IPS DF 6.9 (cell line): ENCODE data around the gene USP34.
"Not testable (repeated sequence)": the region's sequence is repeated elsewhere in the genome, so short reads cannot be mapped to it uniquely, and the experiment has no call there.

Experiments used
- DNase-seq: peaks from one replicate; pipeline ENCODE4 v3.0.0-alpha.2; 2013; ENCODE audit warnings: low read depth, low spot score
- H3K27ac ChIP-seq: one replicate; pipeline ENCODE4 v1.5.1; 2013; ENCODE audit warnings: low read length, control low read depth
- H3K27me3 ChIP-seq: 2 replicates; pipeline ENCODE4 v1.6.1; 2013; ENCODE audit warnings: mild to moderate bottlenecking, low read length; ENCODE audit not compliant: control insufficient read depth, insufficient read depth
- H3K36me3 ChIP-seq: 2 replicates; pipeline ENCODE4 v1.6.1; 2013; ENCODE audit warnings: low read length; ENCODE audit not compliant: control insufficient read depth, insufficient read depth
- H3K4me1 ChIP-seq: 2 replicates; pipeline ENCODE4 v1.6.1; 2013; ENCODE audit warnings: low read length; ENCODE audit not compliant: control insufficient read depth, insufficient read depth
- H3K4me3 ChIP-seq: 2 replicates; pipeline ENCODE4 v1.5.1; 2013; ENCODE audit warnings: mild to moderate bottlenecking, low read length
- H3K9me3 ChIP-seq: 2 replicates; pipeline ENCODE4 v1.6.1; 2013; ENCODE audit warnings: low read length, inconsistent platforms; ENCODE audit not compliant: control insufficient read depth, insufficient read depth
- WGBS: extraction: QIAGEN DNeasy Blood & Tissue Kit; methylation state at CpG from one replicate; pipeline ENCODE4 v1.1.7; 2013; ENCODE audit warnings: mixed read lengths, missing lambda C conversion rate; ENCODE audit not compliant: insufficient read length, insufficient coverage; 5-methylcytosine and 5-hydroxymethylcytosine counted together

Gene USP34

GRCh38 chr2:61460163-61460562 is 10.7 kb downstream of the USP34 start:
- Histone ChIP-seq H3K36me3 (no peaks in the 10 kb centered on the region), H3K27ac (no peak overlapping the region), H3K4me1 (no peaks in the 10 kb centered on the region), H3K4me3 (no peak overlapping the region), H3K27me3 (no peaks in the 10 kb centered on the region), H3K9me3 (no peaks in the 10 kb centered on the region)
- WGBS = no CpG with 5 or more reads among the region's 4 CpGs
- no peak for DNase-seq

DNA sequence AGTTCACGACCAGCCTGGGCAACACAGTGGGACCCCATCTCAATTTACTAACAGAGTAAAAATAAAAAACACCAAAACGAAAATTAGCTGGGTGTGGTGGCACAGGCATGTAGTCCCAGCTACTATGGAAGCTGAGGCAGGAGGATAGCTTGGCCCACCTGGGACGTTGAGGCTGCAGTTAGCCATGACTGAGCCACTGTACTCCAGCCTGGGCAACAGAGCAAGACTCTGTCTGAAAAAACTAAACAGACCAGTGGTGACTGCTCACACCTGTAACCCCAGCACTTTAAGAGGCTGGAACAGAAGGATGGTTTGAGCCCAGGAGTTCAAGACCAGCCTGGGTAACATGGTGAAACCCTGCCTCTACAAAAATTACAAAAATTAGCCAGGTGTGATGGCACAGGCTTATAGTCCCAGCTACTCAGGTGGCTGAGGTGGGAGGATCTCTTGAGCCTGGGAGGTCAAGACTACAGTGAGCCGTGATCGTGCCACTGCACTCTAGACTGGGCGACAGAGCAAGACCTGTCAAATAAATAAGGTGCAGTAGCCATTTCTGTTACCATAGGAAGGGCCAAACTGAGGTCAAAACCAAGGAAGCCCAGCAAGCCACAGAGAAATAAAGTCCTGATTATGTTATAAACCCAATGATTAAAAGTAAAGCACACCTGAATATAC is 14.0 kb downstream of the USP34 start:
- Histone ChIP-seq H3K9me3 (no peaks in the 10 kb centered on the region), H3K4me3 (no peak overlapping the region), H3K27me3 (no peaks in the 10 kb centered on the region), H3K36me3 (no peaks in the 10 kb centered on the region), H3K27ac (no peak overlapping the region), H3K4me1 (0 out of 2 replicates have a peak, but pooled peaks cover 1% of the 10 kb centered on the region)
- no CpG with 5 or more reads among the region's 6 CpGs for WGBS
- DNase-seq = no peak

GRCh38 chr2:61456070-61456745 is 14.7 kb downstream of the USP34 start:
- H3K4me3 ChIP-seq = no peak overlapping the region
- H3K9me3 ChIP-seq = no peaks in the 10 kb centered on the region
- no CpG with 5 or more reads among the region's 5 CpGs for WGBS
- no peak overlapping the region for H3K27ac ChIP-seq
- H3K36me3 ChIP-seq = no peaks in the 10 kb centered on the region
- H3K4me1 ChIP-seq = 0 out of 2 replicates have a peak, but pooled peaks cover 1% of the 10 kb centered on the region
- no peaks in the 10 kb centered on the region for H3K27me3 ChIP-seq
- DNase-seq = no peak

- not testable (repeated sequence) for H3K27me3 ChIP-seq, H3K9me3 ChIP-seq, H3K27ac ChIP-seq, H3K4me3 ChIP-seq, H3K36me3 ChIP-seq, DNase-seq, H3K4me1 ChIP-seq
- no CpG with 5 or more reads among the region's 8 CpGs for WGBS
Measured at GRCh38 chr2:61454972-61455371, 15.9 kb downstream of the USP34 start.

- Histone ChIP-seq H3K4me3 (no peak overlapping the region), H3K27me3 (no peaks in the 10 kb centered on the region), H3K9me3 (no peaks in the 10 kb centered on the region), H3K27ac (no peak overlapping the region), H3K36me3 (no peaks in the 10 kb centered on the region), H3K4me1 (0 out of 2 replicates have a peak, but pooled peaks cover 1% of the 10 kb centered on the region)
- DNase-seq = no peak
- WGBS = no CpG with 5 or more reads among the region's 5 CpGs
Measured at GRCh38 chr2:61454383-61454782, 16.5 kb downstream of the USP34 start.

DNA sequence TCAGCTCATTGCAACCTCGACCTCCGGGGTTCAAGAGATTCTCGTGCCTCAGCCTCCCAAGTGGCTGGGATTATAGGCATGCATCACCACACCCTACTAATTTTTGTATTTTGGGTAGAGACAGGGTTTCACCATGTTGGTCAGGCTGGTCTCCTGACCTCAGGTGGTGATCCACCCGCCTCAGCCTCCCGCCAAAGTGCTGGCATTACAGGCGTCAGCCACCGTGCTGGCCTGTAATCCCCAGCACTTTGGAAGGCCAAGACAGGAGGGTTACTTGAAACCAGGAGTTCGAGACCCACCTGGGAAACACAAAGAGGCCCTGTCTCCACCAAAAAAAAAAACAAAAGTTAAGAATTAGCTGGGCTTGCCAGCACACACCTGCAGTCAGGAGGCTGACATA is 18.5 kb downstream of the USP34 start:
- H3K27me3 ChIP-seq = no peaks in the 10 kb centered on the region
- no peaks in the 10 kb centered on the region for H3K36me3 ChIP-seq
- H3K4me3 ChIP-seq = no peak overlapping the region
- no peaks in the 10 kb centered on the region for H3K9me3 ChIP-seq
- 0 out of 2 replicates have a peak, but pooled peaks cover 1% of the 10 kb centered on the region for H3K4me1 ChIP-seq
- DNase-seq = no peak
- H3K27ac ChIP-seq = no peak overlapping the region
- no CpG with 5 or more reads among the region's 8 CpGs for WGBS

DNA sequence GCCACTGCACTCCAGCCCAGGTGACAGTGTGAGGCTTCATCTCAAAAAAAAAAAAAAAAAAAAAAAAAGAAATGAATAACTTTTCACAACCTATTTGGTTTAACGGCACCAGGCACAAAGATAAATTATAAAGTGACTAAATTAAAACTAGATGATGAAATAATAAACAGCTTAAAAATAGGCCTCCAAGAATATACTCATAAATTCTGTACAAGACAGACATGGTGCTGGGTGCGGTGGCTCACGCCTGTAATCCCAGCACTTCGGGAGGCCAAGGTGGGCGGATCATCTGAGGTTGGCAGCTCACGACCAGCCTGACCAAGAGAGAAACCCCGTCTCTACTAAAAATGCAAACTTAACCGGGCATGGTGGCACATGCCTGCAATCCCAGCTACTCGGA is 19.7 kb downstream of the USP34 start:
- Histone ChIP-seq H3K27ac (no peak overlapping the region), H3K27me3 (no peaks in the 10 kb centered on the region), H3K4me1 (0 out of 2 replicates have a peak, but pooled peaks cover 1% of the 10 kb centered on the region), H3K36me3 (no peaks in the 10 kb centered on the region), H3K4me3 (no peak overlapping the region), H3K9me3 (no peaks in the 10 kb centered on the region)
- WGBS = no CpG with 5 or more reads among the region's 9 CpGs
- DNase-seq = no peak

DNA sequence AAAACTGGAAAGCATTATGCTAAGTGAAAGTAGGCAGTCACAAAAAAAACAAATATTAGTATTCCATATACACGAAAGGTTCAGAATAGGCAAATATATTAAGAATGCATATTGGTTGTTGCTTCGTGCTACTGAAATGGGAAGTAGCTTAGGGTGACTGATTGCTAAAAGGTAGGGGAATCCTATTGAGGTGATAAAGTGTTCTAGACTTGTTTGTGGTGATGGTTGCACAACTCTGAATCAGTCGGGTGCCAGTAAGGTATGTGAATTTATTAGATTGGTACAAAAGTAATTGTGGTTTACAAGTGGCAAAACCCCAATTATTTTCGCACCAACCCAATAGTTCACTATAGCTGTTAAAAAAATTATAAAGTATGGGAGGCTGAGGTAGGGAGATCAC is 20.7 kb downstream of the USP34 start:
- Histone ChIP-seq H3K27me3 (no peaks in the 10 kb centered on the region), H3K9me3 (no peaks in the 10 kb centered on the region), H3K4me1 (0 out of 2 replicates have a peak, but pooled peaks cover 1% of the 10 kb centered on the region), H3K4me3 (no peak overlapping the region), H3K27ac (no peak overlapping the region), H3K36me3 (no peaks in the 10 kb centered on the region)
- DNase-seq = no peak
- WGBS = no CpG with 5 or more reads among the region's 4 CpGs

- H3K27me3 ChIP-seq = no peaks in the 10 kb centered on the region
- WGBS = no CpG with 5 or more reads among the region's 2 CpGs
- H3K27ac ChIP-seq = no peak overlapping the region
- no peak for DNase-seq
- H3K36me3 ChIP-seq = no peaks in the 10 kb centered on the region
- H3K4me3 ChIP-seq = no peak overlapping the region
- H3K4me1 ChIP-seq = no peaks in the 10 kb centered on the region
- H3K9me3 ChIP-seq = no peaks in the 10 kb centered on the region
Measured at GRCh38 chr2:61448229-61448628, 22.7 kb downstream of the USP34 start.

DNA sequence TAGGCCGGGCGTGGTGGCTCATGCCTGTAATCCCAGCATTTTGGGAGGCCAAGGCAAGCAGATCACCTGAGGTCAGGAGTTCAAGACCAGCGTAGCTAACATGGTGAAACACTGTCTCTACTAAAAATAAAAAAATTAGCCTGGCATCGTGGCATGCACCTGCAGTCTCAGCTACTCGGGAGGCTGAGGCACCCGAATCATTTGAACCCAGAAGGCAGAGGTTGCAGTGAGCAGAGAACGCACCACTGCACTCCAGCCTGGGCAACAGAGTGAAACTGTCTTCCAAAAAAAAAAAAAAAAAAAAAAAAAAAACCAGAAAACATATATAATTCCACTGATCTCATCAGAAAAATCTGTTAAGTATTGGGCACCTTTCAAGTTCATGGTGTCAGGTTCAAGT is 23.9 kb downstream of the USP34 start:
- DNase-seq, H3K27me3 ChIP-seq, H3K4me3 ChIP-seq, H3K36me3 ChIP-seq, H3K27ac ChIP-seq, H3K4me1 ChIP-seq, H3K9me3 ChIP-seq: not testable (repeated sequence)
- no CpG with 5 or more reads among the region's 7 CpGs for WGBS
